SK-N-MC (cell line): ENCODE data around the gene IFRD1.

Experiments used
- DNase-seq: peaks from one replicate; pipeline ENCODE4 v3.0.0-alpha.2; 2011; ENCODE audit warnings: low read depth, low spot score
- H3K27ac ChIP-seq: fragments of 200-600 bp; sonication (generic); 2 replicates; pipeline ENCODE4 v1.5.1; 2016; ENCODE audit warnings: mixed run types
- H3K36me3 ChIP-seq: fragments of 200-600 bp; sonication (generic); 2 replicates; pipeline ENCODE4 v1.6.1; 2017; ENCODE audit warnings: antibody characterized with exemption, low read length, mixed read lengths; ENCODE audit not compliant: insufficient read depth
- H3K4me3 ChIP-seq: fragments of 200-600 bp; sonication (generic); 2 replicates; pipeline ENCODE4 v1.5.1; 2016
- H3K9ac ChIP-seq: fragments of 200-600 bp; sonication (generic); 2 replicates; pipeline ENCODE4 v1.8.0; 2017; ENCODE audit warnings: mixed run types, mixed read lengths; ENCODE audit not compliant: insufficient read length
- H3K9me3 ChIP-seq: fragments of 200-600 bp; sonication (generic); 2 replicates; pipeline ENCODE4 v1.6.1; 2017; ENCODE audit warnings: low read depth, mild to moderate bottlenecking, antibody characterized with exemption, low read length, moderate library complexity, mixed read lengths
- EZH2 ChIP-seq: fragments of 200-600 bp; sonication (generic); IDR thresholded peaks from one replicate; pipeline ENCODE4 v1.6.1; 2017; ENCODE audit warnings: antibody characterized with exemption
- FOXP2 ChIP-seq: optimal IDR thresholded peaks from 2 replicates; pipeline ENCODE3; 2011; ENCODE audit warnings: mild to moderate bottlenecking, moderate library complexity; ENCODE audit not compliant: insufficient read depth; ENCODE audit errors: extremely low read length, control extremely low read depth
- POLR2AphosphoS5 ChIP-seq: IDR thresholded peaks from 2 replicates; pipeline ENCODE4 v1.6.1; 2012; ENCODE audit warnings: mild to moderate bottlenecking, low read depth, low read length, borderline replicate concordance

The IFRD1 gene

GRCh38 chr7:112504093-112504695 is 53.9 kb downstream of the IFRD1 start:
- Histone ChIP-seq H3K27ac (no peak overlapping the region), H3K4me3 (no peak overlapping the region), H3K9me3 (no peaks in the 10 kb centered on the region), H3K36me3 (no peaks in the 10 kb centered on the region), H3K9ac (no peak overlapping the region)
- TF ChIP-seq EZH2 = no peak
- TF ChIP-seq FOXP2 = no peak
- TF ChIP-seq POLR2AphosphoS5 = no peak
- no peak for DNase-seq

GRCh38 chr7:112505495-112505894 is 55.2 kb downstream of the IFRD1 start:
- no peak for DNase-seq
- H3K9ac ChIP-seq = no peak overlapping the region
- no peak for TF ChIP-seq FOXP2
- no peak for TF ChIP-seq EZH2
- no peak for TF ChIP-seq POLR2AphosphoS5
- H3K36me3 ChIP-seq = no peaks in the 10 kb centered on the region
- H3K27ac ChIP-seq = no peak overlapping the region
- no peaks in the 10 kb centered on the region for H3K9me3 ChIP-seq
- H3K4me3 ChIP-seq = no peak overlapping the region

GRCh38 chr7:112508404-112508803 is 58.1 kb downstream of the IFRD1 start:
- Histone ChIP-seq H3K9me3 (no peaks in the 10 kb centered on the region), H3K27ac (no peak overlapping the region), H3K36me3 (no peaks in the 10 kb centered on the region), H3K4me3 (no peak overlapping the region), H3K9ac (no peak overlapping the region)
- no peak for TF ChIP-seq POLR2AphosphoS5
- no peak for TF ChIP-seq FOXP2
- no peak for TF ChIP-seq EZH2
- no peak for DNase-seq

GRCh38 chr7:112509402-112509801 is 59.1 kb downstream of the IFRD1 start:
- no peak for TF ChIP-seq POLR2AphosphoS5
- TF ChIP-seq FOXP2 = no peak
- no peak for TF ChIP-seq EZH2
- H3K9ac ChIP-seq = no peak overlapping the region
- H3K4me3 ChIP-seq = no peak overlapping the region
- H3K27ac ChIP-seq = no peak overlapping the region
- H3K36me3 ChIP-seq = no peaks in the 10 kb centered on the region
- no peak for DNase-seq
- H3K9me3 ChIP-seq = no peaks in the 10 kb centered on the region

GRCh38 chr7:112510001-112510742 is 59.9 kb downstream of the IFRD1 start:
- H3K36me3 ChIP-seq = no peaks in the 10 kb centered on the region
- no peak overlapping the region for H3K9ac ChIP-seq
- no peak for TF ChIP-seq POLR2AphosphoS5
- TF ChIP-seq EZH2 = no peak
- no peak for TF ChIP-seq FOXP2
- no peak overlapping the region for H3K27ac ChIP-seq
- no peaks in the 10 kb centered on the region for H3K9me3 ChIP-seq
- no peak for DNase-seq
- H3K4me3 ChIP-seq = no peak overlapping the region

GRCh38 chr7:112510743-112511110 is 60.5 kb downstream of the IFRD1 start:
- H3K4me3 ChIP-seq = no peak overlapping the region
- DNase-seq = no peak
- H3K27ac ChIP-seq = no peak overlapping the region
- H3K9ac ChIP-seq = no peak overlapping the region
- no peaks in the 10 kb centered on the region for H3K9me3 ChIP-seq
- no peaks in the 10 kb centered on the region for H3K36me3 ChIP-seq
- TF ChIP-seq POLR2AphosphoS5 (no peak), EZH2 (no peak), FOXP2 (no peak)

GRCh38 chr7:112511451-112512202 is 61.4 kb downstream of the IFRD1 start:
- no peak for TF ChIP-seq EZH2
- no peak for TF ChIP-seq POLR2AphosphoS5
- TF ChIP-seq FOXP2 = no peak
- no peak overlapping the region for H3K27ac ChIP-seq
- no peaks in the 10 kb centered on the region for H3K9me3 ChIP-seq
- no peak overlapping the region for H3K9ac ChIP-seq
- no peaks in the 10 kb centered on the region for H3K36me3 ChIP-seq
- no peak for DNase-seq
- no peak overlapping the region for H3K4me3 ChIP-seq

- DNase-seq = no peak
- no peak overlapping the region for H3K9ac ChIP-seq
- H3K27ac ChIP-seq = no peak overlapping the region
These were observed 62.4 kb downstream of the IFRD1 start for GRCh38 chr7:112512451-112513210.

More at GRCh38 chr7:112512451-112513210, 62.4 kb downstream of the IFRD1 start:
- no peaks in the 10 kb centered on the region for H3K36me3 ChIP-seq
- H3K9me3 ChIP-seq = no peaks in the 10 kb centered on the region
- H3K4me3 ChIP-seq = no peak overlapping the region
- TF ChIP-seq POLR2AphosphoS5 (no peak), FOXP2 (no peak), EZH2 (no peak)
